H1 (cell line): ENCODE results near the gene TNFAIP8. TPM values are rescaled to one million over a fixed set of nuclear protein-coding genes. Genes with fewer than 3 reads are reported as not detected.

Experiments
- CTCF ChIA-PET: fragments of 300-600 bp; sonication (Branson Sonifier 250); formaldehyde crosslinking; loops from one replicate; lab custom pipeline; 2021; ENCODE audit not compliant: partially characterized antibody; lab: Charles Lee
- POLR2A ChIA-PET: fragments of 300-600 bp; sonication (Branson Sonifier 250); formaldehyde crosslinking; loops from one replicate; lab custom pipeline; 2021; ENCODE audit warnings: inconsistent platforms; ENCODE audit not compliant: partially characterized antibody; lab: Charles Lee
- DNase-seq, 2 experiments: peaks; one replicate each; pipeline versions ENCODE4 v3.0.0 to v3.0.0-alpha.2; 2010 to 2022; ENCODE audit warnings: low spot score in 2 of 2, low read depth in 1 of 2, mixed read lengths in 1 of 2
- FAIRE-seq: peaks from 2 replicates; lab custom pipeline; 2011; peaks lifted over from hg19 to GRCh38; lab: Jason Lieb, UNC
- H2AFZ ChIP-seq: 2 replicates; pipeline ENCODE4 v1.8.1; 2012; ENCODE audit warnings: low read length, inconsistent platforms
- H2AK5ac ChIP-seq: 2 replicates; pipeline ENCODE4 v1.6.1; 2013; ENCODE audit warnings: low read depth, low read length
- H2BK120ac ChIP-seq: replicated peaks from 2 replicates; pipeline ENCODE3; 2013; ENCODE audit warnings: low read depth, low read length, inconsistent platforms
- H2BK12ac ChIP-seq: 2 replicates; pipeline ENCODE4 v1.6.1; 2013; ENCODE audit warnings: low read depth, low read length
- H2BK15ac ChIP-seq: 2 replicates; pipeline ENCODE4 v1.6.1; 2013; ENCODE audit warnings: low read length
- H2BK20ac ChIP-seq: 2 replicates; pipeline ENCODE4 v1.6.1; 2013; ENCODE audit warnings: low read length
- H2BK5ac ChIP-seq: 2 replicates; pipeline ENCODE4 v1.6.1; 2013; ENCODE audit warnings: low read depth, low read length
- H3K14ac ChIP-seq: 2 replicates; pipeline ENCODE4 v1.6.1; 2013; ENCODE audit warnings: inconsistent platforms; ENCODE audit not compliant: insufficient read length
- H3K18ac ChIP-seq: 2 replicates; pipeline ENCODE4 v1.6.1; 2013; ENCODE audit warnings: low read length; ENCODE audit errors: extremely low read depth
- H3K23ac ChIP-seq: 2 replicates; pipeline ENCODE4 v1.6.1; 2013; ENCODE audit warnings: inconsistent platforms; ENCODE audit not compliant: insufficient read length
- H3K23me2 ChIP-seq: 2 replicates; pipeline ENCODE4 v1.6.1; 2013; ENCODE audit warnings: low read depth, low read length
- H3K27ac ChIP-seq: 2 replicates; pipeline ENCODE4 v1.6.1; 2011; ENCODE audit warnings: low read depth, low read length, inconsistent platforms
- H3K27me3 ChIP-seq, 4 experiments: replicated peaks in 1 of 4; 1 replicate in 1 of 4; 2 replicates in 3 of 4; pipeline versions ENCODE4 v1.6.1 to v1.8.1; 2011 to 2013; ENCODE audit warnings: low read length in 3 of 4, mild to moderate bottlenecking in 3 of 4, inconsistent platforms in 2 of 4, mixed read lengths in 2 of 4, moderate library complexity in 1 of 4; ENCODE audit not compliant: control insufficient read depth in 3 of 4, insufficient read depth in 3 of 4; ENCODE audit errors: extremely low read depth in 1 of 4
- H3K36me3 ChIP-seq, 4 experiments: 2 replicates each; pipeline versions ENCODE4 v1.6.1 to v1.8.1; 2011 to 2013; ENCODE audit warnings: mild to moderate bottlenecking in 4 of 4, low read length in 3 of 4, moderate library complexity in 2 of 4, control low read depth in 1 of 4, inconsistent platforms in 1 of 4; ENCODE audit not compliant: insufficient read depth in 4 of 4, control insufficient read depth in 2 of 4
- H3K4ac ChIP-seq: replicated peaks from 2 replicates; pipeline ENCODE3; 2013; ENCODE audit warnings: low read length, low read depth, mixed read lengths, inconsistent platforms; ENCODE audit not compliant: insufficient read length
- H3K4me1 ChIP-seq, 4 experiments: replicated peaks in 1 of 4; 1 replicate in 1 of 4; 2 replicates in 3 of 4; pipeline versions ENCODE4 v1.6.1 to v1.8.1; 2011 to 2013; ENCODE audit warnings: low read length in 3 of 4, inconsistent platforms in 2 of 4, mixed read lengths in 1 of 4; ENCODE audit not compliant: insufficient read depth in 4 of 4, control insufficient read depth in 3 of 4
- H3K4me2 ChIP-seq, 2 experiments: 2 replicates each; pipeline versions ENCODE4 v1.6.1 to v1.8.1; 2011 to 2013; ENCODE audit warnings: low read depth in 2 of 2, low read length in 2 of 2, control low read depth in 1 of 2, inconsistent platforms in 1 of 2, mild to moderate bottlenecking in 1 of 2; ENCODE audit not compliant: insufficient read depth in 1 of 2
- H3K4me3 ChIP-seq, 4 experiments: fragments of 200-600, 300-600 bp in 1 of 4; sonication (generic), shearing (Covaris generic), sonication (Bioruptor Twin) in 1 of 4; 2 replicates each; pipeline versions ENCODE4 v1.5.1 to v1.8.1; 2011 to 2016; ENCODE audit warnings: low read length in 4 of 4, low read depth in 3 of 4, control low read depth in 2 of 4, inconsistent platforms in 2 of 4, mild to moderate bottlenecking in 2 of 4, mixed read lengths in 1 of 4, moderate library complexity in 1 of 4; ENCODE audit not compliant: insufficient read depth in 2 of 4; ENCODE audit errors: extremely low read depth in 1 of 4
- H3K56ac ChIP-seq: replicated peaks from 2 replicates; pipeline ENCODE3; 2013; ENCODE audit warnings: low read depth, mild to moderate bottlenecking, mixed read lengths, low read length, inconsistent platforms; ENCODE audit not compliant: insufficient read length
- H3K79me1 ChIP-seq: 2 replicates; pipeline ENCODE4 v1.6.1; 2013; ENCODE audit warnings: low read depth, low read length, control low read depth
- H3K79me2 ChIP-seq, 2 experiments: 2 replicates each; pipeline versions ENCODE4 v1.6.1 to v1.8.1; 2012 to 2013; ENCODE audit warnings: low read length in 2 of 2, mild to moderate bottlenecking in 2 of 2, inconsistent platforms in 1 of 2; ENCODE audit not compliant: insufficient read depth in 2 of 2, control insufficient read depth in 1 of 2
- H3K9ac ChIP-seq, 4 experiments: replicated peaks in 1 of 4; 1 replicate in 1 of 4; 2 replicates in 3 of 4; pipeline versions ENCODE4 v1.6.1 to v1.8.1; 2011 to 2013; ENCODE audit warnings: low read depth in 3 of 4, low read length in 3 of 4, control low read depth in 2 of 4, mild to moderate bottlenecking in 2 of 4, moderate library complexity in 2 of 4, inconsistent platforms in 1 of 4; ENCODE audit errors: extremely low read depth in 1 of 4
- H3K9me3 ChIP-seq, 2 experiments: 2 replicates each; pipeline versions ENCODE4 v1.6.1 to v1.8.1; 2012 to 2013; ENCODE audit warnings: mild to moderate bottlenecking in 2 of 2, moderate library complexity in 2 of 2, control low read depth in 1 of 2, inconsistent platforms in 1 of 2, low read depth in 1 of 2, low read length in 1 of 2, mixed read lengths in 1 of 2; ENCODE audit not compliant: insufficient read depth in 2 of 2
- H4K20me1 ChIP-seq, 2 experiments: replicated peaks in 1 of 2; 2 replicates each; pipeline versions ENCODE3 to v1.8.1; 2011 to 2013; ENCODE audit warnings: inconsistent platforms in 2 of 2, low read length in 2 of 2, mild to moderate bottlenecking in 1 of 2; ENCODE audit not compliant: insufficient read depth in 2 of 2, control insufficient read depth in 1 of 2
- H4K5ac ChIP-seq: 2 replicates; pipeline ENCODE4 v1.6.1; 2013; ENCODE audit warnings: low read length, low read depth, mixed read lengths, inconsistent platforms; ENCODE audit not compliant: insufficient read length
- H4K8ac ChIP-seq: 2 replicates; pipeline ENCODE4 v1.8.0; 2013; ENCODE audit warnings: mild to moderate bottlenecking, moderate library complexity, low read length, inconsistent platforms; ENCODE audit not compliant: insufficient read depth; ENCODE audit errors: extremely low read depth
- H4K91ac ChIP-seq: replicated peaks from 2 replicates; pipeline ENCODE3; 2013; ENCODE audit warnings: low read length, mixed read lengths, inconsistent platforms; ENCODE audit not compliant: insufficient read length
- CTBP2 ChIP-seq: IDR thresholded peaks from 2 replicates; pipeline ENCODE4 v1.7.0; 2011; ENCODE audit warnings: borderline replicate concordance, mild to moderate bottlenecking, moderate library complexity, mixed read lengths, low read length; ENCODE audit not compliant: insufficient read depth, insufficient read length
- SIRT6 ChIP-seq: IDR thresholded peaks from one replicate; pipeline ENCODE4 v1.7.1; 2012; ENCODE audit warnings: low read length, inconsistent platforms
- SUZ12 ChIP-seq: fragments of 200-600 bp; sonication (generic); IDR thresholded peaks from 2 replicates; pipeline ENCODE4 v1.6.1; 2012; ENCODE audit warnings: mild to moderate bottlenecking, inconsistent platforms, low read length, moderate library complexity, mixed read lengths
- TAF7 ChIP-seq: optimal IDR thresholded peaks from 2 replicates; pipeline ENCODE3; 2011; ENCODE audit warnings: low read depth, mild to moderate bottlenecking, inconsistent platforms, low read length, moderate library complexity, borderline replicate concordance
- ZNF274 ChIP-seq: IDR thresholded peaks from 2 replicates; pipeline ENCODE4 v1.7.0; 2012; ENCODE audit warnings: low read length, borderline replicate concordance; ENCODE audit errors: extremely low read depth
- WGBS, 2 experiments: shearing (Covaris generic) in 1 of 2; methylation state at CpG; one replicate each; pipeline versions ENCODE4 v1.1.6 to v1.1.7; 2013 to 2015; ENCODE audit warnings: low lambda C conversion rate in 2 of 2, mixed read lengths in 2 of 2, inconsistent platforms in 1 of 2, low coverage in 1 of 2, missing lambda C conversion rate in 1 of 2; ENCODE audit not compliant: insufficient replicate concordance in 2 of 2, insufficient coverage in 1 of 2, insufficient read length in 1 of 2; ENCODE audit errors: extremely low coverage in 1 of 2, missing lambda C conversion rate in 1 of 2; 5-methylcytosine and 5-hydroxymethylcytosine counted together
- polyA plus RNA-seq, 7 experiments: library from polyadenylated mRNA; depleted of rRNA in 3 of 7; stranded (reverse) in 5 of 7; unstranded in 2 of 7; fragments of >200 nt in 5 of 7; fragments of 200-250 nt in 2 of 7; gene quantifications; 1 replicate in 5 of 7; 2 replicates in 1 of 7; 4 replicates in 1 of 7; pipeline versions ENCODE4 v1.2.1 to v1.2.3, GENCODE V29; 2011 to 2013; ENCODE audit warnings: missing spikeins in 2 of 7, mixed read lengths in 2 of 7
- total RNA-seq: library from RNA; stranded (reverse); fragmentation: NEBNext Ultra II Directional; extraction: Animal tissue kit (Norgen Biotek cat#: 25700); gene quantifications from 2 replicates; pipeline ENCODE4 v1.2.1, GENCODE V29; 2021

Gene TNFAIP8
- total and polyA plus RNA-seq, 2 of the 8 experiments (the other 6 are each of a cell fraction or from before 2014, with no cell fraction given): 12.4 to 19.3 TPM

GRCh38 chr5:119365847-119366539 is 10.2 kb downstream of the TNFAIP8 start:
- peaks cover 0 to 8% of the 10 kb centered on the region in 2 experiments; a peak in 2 of 4 replicates for H3K79me2 ChIP-seq

More at GRCh38 chr5:119365847-119366539, 10.2 kb downstream of the TNFAIP8 start:
- Histone ChIP-seq H3K79me1 (no peaks in the 10 kb centered on the region), H4K5ac (no peak overlapping the region), H4K8ac (no peak overlapping the region), H3K9me3 (no peaks in the 10 kb centered on the region), H2BK120ac (no peak overlapping the region), H3K4ac (no peak overlapping the region), H3K36me3 (no peaks in the 10 kb centered on the region), H3K4me2 (no peak overlapping the region), H3K4me1 (peaks cover 0 to 12% (median 6%) of the 10 kb centered on the region in 4 experiments; a peak in 3 of 7 replicates), H3K27ac (no peak overlapping the region), H2BK15ac (no peak overlapping the region)
- ChIA-PET POLR2A (interaction anchor here (1.6 kb wide), 1 partner anchor 13 kb away, joined by 4 read pairs; no protein-coding TSS in a partner anchor), CTCF (interaction anchor here (1.2 to 1.6 kb wide), 4 partner anchors 9 to 46 kb away, joined by 3 to 6 read pairs (median 3); no protein-coding TSS in a partner anchor)
- WGBS, 2 experiments: 90% methylated on average over 3 of the region's 3 CpGs; no CpG with 5 or more reads in 1 of the 2 experiments
- FAIRE-seq: no peak
- TF ChIP-seq TAF7: no peak
- TF ChIP-seq SIRT6: no peak
- no peak for TF ChIP-seq SUZ12
- TF ChIP-seq ZNF274: no peak
- TF ChIP-seq CTBP2: no peak
- TF ChIP-seq, all 59 proteins: peak for 0
- Histone ChIP-seq H3K4me3 (no peak overlapping the region), H3K14ac (no peak overlapping the region), H3K18ac (no peak overlapping the region), H4K20me1 (no peaks in the 10 kb centered on the region), H2AFZ (no peak overlapping the region), H2BK12ac (no peak overlapping the region), H3K23me2 (no peaks in the 10 kb centered on the region), H3K27me3 (no peaks in the 10 kb centered on the region), H2AK5ac (no peak overlapping the region), H2BK5ac (no peak overlapping the region), H4K91ac (no peak overlapping the region), H3K56ac (no peak overlapping the region), H3K23ac (no peak overlapping the region), H2BK20ac (no peak overlapping the region), H3K9ac (no peak overlapping the region)
- no peak for DNase-seq
